ENCODE data around the gene ITSN2.

ITSN2 gene

DNA sequence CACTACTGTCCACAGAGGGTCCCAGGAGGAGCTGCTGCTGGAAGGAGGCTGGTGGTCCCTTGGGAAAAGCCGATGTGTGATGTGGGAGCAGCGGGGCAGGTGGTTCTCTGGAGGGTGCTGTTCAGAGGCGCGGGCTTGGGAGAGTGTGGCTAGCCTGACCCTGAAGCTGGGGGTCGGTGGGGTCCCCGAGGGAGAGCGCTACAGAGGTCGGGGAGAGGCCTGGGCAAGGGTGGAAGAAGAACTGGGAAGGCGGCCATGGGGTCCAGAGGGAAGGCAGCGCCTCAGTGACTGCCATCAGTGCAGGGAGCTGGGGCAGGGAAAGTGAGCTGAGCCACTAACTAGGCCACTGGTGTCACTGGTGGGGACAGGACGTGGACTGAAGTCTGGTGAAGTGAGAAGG lies 153.0 kb downstream of the ITSN2 start:
- no peak overlapping the region for H3K27ac ChIP-seq
- H3K4me3 ChIP-seq = no peak overlapping the region
- DNase-seq (ENCODE audit: low spot score) = no peak
- no peak for TF ChIP-seq CTCF (IDR thresholded peaks at IDR 0.05)

GRCh38 chr2:24206714-24207113 lies 153.6 kb downstream of the ITSN2 start:
- no peak for TF ChIP-seq CTCF (IDR thresholded peaks at IDR 0.05)
- no peak overlapping the region for H3K27ac ChIP-seq
- peak; percentile 38 for DNase-seq (ENCODE audit: low spot score)
- no peak overlapping the region for H3K4me3 ChIP-seq

DNA sequence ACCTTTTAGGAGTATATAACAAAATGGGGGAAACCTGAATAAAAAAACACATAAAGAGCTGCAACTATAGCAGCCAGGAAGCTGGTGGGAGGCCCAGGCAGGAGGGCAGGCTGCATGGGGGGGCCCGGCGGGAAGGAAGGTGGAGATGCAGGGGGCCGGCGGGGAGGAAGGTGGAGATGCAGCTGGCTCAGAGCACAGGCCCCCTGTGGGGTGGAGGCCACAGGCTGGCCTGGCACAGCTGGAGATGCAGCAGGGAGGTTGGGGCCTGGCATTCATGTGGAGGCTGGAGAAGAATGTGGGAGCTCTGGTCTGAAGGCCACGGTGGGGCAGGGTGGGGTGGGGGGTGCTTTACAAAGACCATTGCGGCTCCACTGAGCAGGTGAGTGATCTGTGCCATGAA lies 154.1 kb downstream of the ITSN2 start:
- TF ChIP-seq CTCF (IDR thresholded peaks at IDR 0.05) = no peak
- Histone ChIP-seq H3K27ac (no peak overlapping the region), H3K4me3 (no peak overlapping the region)
- DNase-seq (ENCODE audit: low spot score) = no peak

GRCh38 chr2:24205131-24205530 lies 155.2 kb downstream of the ITSN2 start:
- H3K4me3 ChIP-seq = no peak overlapping the region
- no peak overlapping the region for H3K27ac ChIP-seq
- TF ChIP-seq CTCF (IDR thresholded peaks at IDR 0.05) = no peak
- DNase-seq (ENCODE audit: low spot score) = no peak

DNA sequence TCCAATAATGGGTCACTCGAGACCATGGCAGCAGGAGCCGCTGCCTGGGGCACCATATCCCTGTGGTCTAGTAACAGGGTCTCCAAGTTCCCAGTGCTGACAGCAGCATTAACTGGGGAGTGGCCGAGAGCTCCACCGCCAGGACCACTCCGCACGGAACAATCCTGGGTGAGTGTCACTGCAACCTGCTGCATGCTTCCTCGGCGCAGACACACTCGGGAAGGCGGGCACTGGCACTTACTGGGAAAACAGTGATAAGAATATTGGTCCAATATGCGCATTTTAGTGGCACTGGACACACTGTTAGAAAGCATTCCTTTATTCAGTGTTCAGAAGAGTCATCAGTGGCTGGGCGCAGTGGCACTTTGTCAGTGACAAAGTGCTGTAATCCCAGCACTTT lies 155.8 kb downstream of the ITSN2 start:
- no peak for DNase-seq (ENCODE audit: low spot score)
- H3K27ac ChIP-seq = no peak overlapping the region
- no peak for TF ChIP-seq CTCF (IDR thresholded peaks at IDR 0.05)

DNA sequence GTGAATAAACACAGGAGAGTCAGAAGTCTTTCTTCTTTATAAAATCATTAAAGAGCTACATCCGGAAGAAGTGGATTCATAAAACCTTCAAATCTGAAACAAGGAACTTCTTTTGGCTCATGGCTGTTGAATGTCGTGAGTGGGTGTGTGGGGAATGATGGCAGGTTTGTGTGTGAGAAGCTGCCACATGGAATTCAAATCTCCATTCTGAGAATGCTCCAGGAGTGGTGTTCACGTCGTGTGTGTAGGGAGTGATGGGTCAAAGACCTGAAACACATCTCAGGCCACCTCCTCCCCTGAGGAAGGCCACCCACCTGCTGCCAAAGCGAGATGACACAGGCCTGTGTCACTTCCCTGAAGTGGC lies 156.6 kb downstream of the ITSN2 start:
- TF ChIP-seq CTCF (IDR thresholded peaks at IDR 0.05) = no peak
- no peak overlapping the region for H3K27ac ChIP-seq
- no peak for DNase-seq (ENCODE audit: low spot score)
- H3K4me3 ChIP-seq = no peak overlapping the region

More for the DNA sequence above, 155.8 kb downstream of the ITSN2 start:
- H3K4me3 ChIP-seq = no peak overlapping the region

- no peak for DNase-seq (ENCODE audit: low spot score)
- H3K4me3 ChIP-seq = no peak overlapping the region
- no peak overlapping the region for H3K27ac ChIP-seq
- no peak for TF ChIP-seq CTCF (IDR thresholded peaks at IDR 0.05)
Measured at GRCh38 chr2:24203029-24203786, 157.1 kb downstream of the ITSN2 start.
